Heart left ventricle (tissue), 13 donors: Measurements from ENCODE around the gene GALNT10.

Experiments
- CTCF ChIP-seq, 12 donors: fragments of 200-600 bp; sonication (generic) in 4 of 12; IDR thresholded peaks; one replicate each; pipeline versions ENCODE4 v1.5.0 to v1.8.0; 2018 to 2022; ENCODE audit warnings: antibody characterized with exemption in 12 of 12, mild to moderate bottlenecking in 5 of 12
- POLR2A ChIP-seq, 2 donors: fragments of 450-650 bp; IDR thresholded peaks; one replicate each; pipeline ENCODE4 v1.6.1; 2017; ENCODE audit warnings: antibody characterized with exemption in 2 of 2, mild to moderate bottlenecking in 2 of 2, moderate library complexity in 2 of 2
- donor health status: ischemic (EF 13 %, LVEDD 7.1; RV severe dilation, severe dysfunction).
- donor health status: DM: no; HTN: yes; CAD: no.
- donor health status: DM: no; HTN: no; CAD: no.
- donor health status: ischemic (EF 25% LVEDD 6.9; RV normal size, moderate dysfunction).
- donor health status: ischemic (EF 25% LVEDD 5.7; RV mildly dilated, moderate dysfunction).
- donor health status: ischemic (EF 35%, LVEDD 5.7; RV mildly dilated, moderate dysfunction).
- donor health status: nonischemic (EF 11% LVEDD 7.7; RV severe dilation, severe dysfunction).
- donor health status: DM: yes; HTN: yes; CAD: no.
- donor health status: PGD.
- donor health status: ischemic (EF 29% LVEDD 5.4; RV normal size, mild dysfunction).
- donor health status: nonischemic (EF 23%, LVEDD 6.1; RV moderate dilation, normal function).

- TF ChIP-seq CTCF (IDR thresholded peaks at IDR 0.05) (no peak), POLR2A (IDR thresholded peaks at IDR 0.05) (no peak)
Measured at GRCh38 chr5:154202379-154203260, 12.1 kb downstream of the GALNT10 start.
